Heart left ventricle (tissue), 16 donors: ENCODE measurements around the gene AGPAT2. TPM values are rescaled to one million over a fixed set of nuclear protein-coding genes. Genes with fewer than 3 reads are reported as not detected.

ENCODE experiments used
- ATAC-seq, 4 donors: fragments of 200-7000 bp; cut with Tn5 transposase; one replicate each; pipeline ENCODE4 v1.9.1; 2020 to 2022; ENCODE audit warnings: moderate library complexity in 4 of 4, mild to moderate bottlenecking in 3 of 4, moderate number of reproducible peaks in 1 of 4
- DNase-seq, 5 donors: peaks; one replicate each; pipeline ENCODE4 v3.0.0-alpha.2; 2020
- H3K27ac ChIP-seq, 12 donors: fragments of 200-600 bp; sonication (generic) in 4 of 12; one replicate each; pipeline versions ENCODE4 v1.5.0 to v1.8.0; 2016 to 2022; ENCODE audit warnings: mild to moderate bottlenecking in 2 of 12
- H3K27me3 ChIP-seq, 9 donors: fragments of 200-600 bp; sonication (generic) in 2 of 9; one replicate each; pipeline versions ENCODE4 v1.5.1 to v1.8.0; 2016 to 2022; ENCODE audit warnings: mild to moderate bottlenecking in 3 of 9
- H3K36me3 ChIP-seq, 9 donors: fragments of 200-600 bp; sonication (generic) in 2 of 9; one replicate each; pipeline versions ENCODE4 v1.5.0 to v1.8.0; 2018 to 2022; ENCODE audit warnings: mild to moderate bottlenecking in 2 of 9
- H3K4me1 ChIP-seq, 12 donors: fragments of 200-600 bp; sonication (generic) in 4 of 12; one replicate each; pipeline versions ENCODE4 v1.5.0 to v1.8.0; 2016 to 2022; ENCODE audit warnings: mild to moderate bottlenecking in 3 of 12
- H3K4me3 ChIP-seq, 12 donors: fragments of 200-600 bp; sonication (generic) in 4 of 12; one replicate each; pipeline versions ENCODE4 v1.5.0 to v1.8.0; 2017 to 2022; ENCODE audit warnings: mild to moderate bottlenecking in 9 of 12, moderate library complexity in 4 of 12
- H3K9me3 ChIP-seq, 12 donors: fragments of 200-600 bp; sonication (generic) in 4 of 12; one replicate each; pipeline versions ENCODE4 v1.5.0 to v1.8.0; 2016 to 2022; ENCODE audit warnings: mild to moderate bottlenecking in 1 of 12
- CTCF ChIP-seq, 12 donors: fragments of 200-600 bp; sonication (generic) in 4 of 12; IDR thresholded peaks; one replicate each; pipeline versions ENCODE4 v1.5.0 to v1.8.0; 2018 to 2022; ENCODE audit warnings: antibody characterized with exemption in 12 of 12, mild to moderate bottlenecking in 5 of 12
- POLR2A ChIP-seq, 2 donors: fragments of 450-650 bp; IDR thresholded peaks; one replicate each; pipeline ENCODE4 v1.6.1; 2017; ENCODE audit warnings: antibody characterized with exemption in 2 of 2, mild to moderate bottlenecking in 2 of 2, moderate library complexity in 2 of 2
- WGBS, 4 donors: extraction: QIAGEN DNeasy Blood & Tissue Kit in 2 of 4; methylation state at CpG; one replicate each; pipeline versions ENCODE4 v1.1.5 to v1.1.7; 2013 to 2018; 5-methylcytosine and 5-hydroxymethylcytosine counted together
- intact Hi-C, 10 donors: fragments of 100-400 bp; cut with DNase I; formaldehyde crosslinking; loops; one replicate each; pipeline versions ENCODE4 v1.11.1 to v1.14.2; 2022
- polyA plus RNA-seq, 2 donors: library from polyadenylated mRNA; stranded (reverse); fragments of 200-250 nt; gene quantifications; one replicate each; pipeline ENCODE4 v1.2.3, GENCODE V29; 2013
- total RNA-seq, 9 donors: library from RNA; depleted of rRNA in 2 of 9; stranded (reverse); fragments of >200 nt in 2 of 9; fragmentation: NEBNext Ultra II Directional in 3 of 9; extraction: Animal tissue kit (Norgen Biotek cat#: 25700) in 3 of 9; gene quantifications; one replicate each; pipeline versions ENCODE4 v1.1.0 to v1.2.4, GENCODE V29; 2016 to 2023
- donor health status: ischemic (EF 13 %, LVEDD 7.1; RV severe dilation, severe dysfunction).
- donor health status: healthy with polysubstance abuse.
- donor health status: DM: no; HTN: yes; CAD: no.
- donor health status: DM: no; HTN: no; CAD: no.
- donor health status: ischemic (EF 25% LVEDD 6.9; RV normal size, moderate dysfunction).
- donor health status: ischemic (EF 25% LVEDD 5.7; RV mildly dilated, moderate dysfunction).
- donor health status: healthy.
- donor health status: DM: yes; HTN: yes; CAD: no.
- donor health status: ischemic (EF 35%, LVEDD 5.7; RV mildly dilated, moderate dysfunction).
- donor health status: nonischemic (EF 11% LVEDD 7.7; RV severe dilation, severe dysfunction).
- donor health status: DM: yes; HTN: yes; CAD: no.
- donor health status: PGD.
- donor health status: ischemic (EF 29% LVEDD 5.4; RV normal size, mild dysfunction).
- donor health status: nonischemic (EF 23%, LVEDD 6.1; RV moderate dilation, normal function).

AGPAT2 gene
- total and polyA plus RNA-seq, 11 donors = 52.4 to 122 (median 69.3) TPM

- Histone ChIP-seq H3K27me3 (no peaks in the 10 kb centered on the region), H3K4me3 (peak overlapping the region in 11 of 12 donors; percentile 59 to 94 (median 87)), H3K27ac (peak overlapping the region; percentile 26 to 95 (median 89)), H3K9me3 (no peaks in the 10 kb centered on the region), H3K36me3 (peaks cover 0 to 5% (median 0%) of the 10 kb centered on the region in 9 donors), H3K4me1 (peaks cover 12 to 89% (median 54%) of the 10 kb centered on the region in 12 donors)
- intact Hi-C loops = loop anchor here in 3 of 10 donors (5.0 kb wide), 1 partner anchor 40 kb away; no protein-coding TSS in a partner anchor
- TF ChIP-seq POLR2A (IDR thresholded peaks at IDR 0.05) = no peak
- no peak for TF ChIP-seq CTCF (IDR thresholded peaks at IDR 0.05)
- ATAC-seq (no peak), DNase-seq (peak in 2 of 5 donors; percentile 44 to 78)
- 34 to 57% (median 42%) methylated on average over 10 to 37 of the region's 37 CpGs for WGBS, 4 donors
These were observed 515 bp upstream of the AGPAT2 start for GRCh38 chr9:136687721-136688223.

- no peaks in the 10 kb centered on the region for H3K27me3 ChIP-seq
- no peak for TF ChIP-seq POLR2A (IDR thresholded peaks at IDR 0.05)
- no peak for TF ChIP-seq CTCF (IDR thresholded peaks at IDR 0.05)
- intact Hi-C loops = loop anchor here in 3 of 10 donors (5.0 kb wide), 1 partner anchor 41 kb away; no protein-coding TSS in a partner anchor
- peaks cover 12 to 89% (median 57%) of the 10 kb centered on the region in 12 donors for H3K4me1 ChIP-seq
- peaks cover 0 to 5% (median 0%) of the 10 kb centered on the region in 9 donors for H3K36me3 ChIP-seq
- DNase-seq = no peak
- no peak for ATAC-seq
- peak overlapping the region; percentile 57 to 95 (median 89) for H3K27ac ChIP-seq
- WGBS, 4 donors = 1 to 4% (median 2%) methylated on average over 11 to 20 of the region's 20 CpGs
- H3K9me3 ChIP-seq = no peaks in the 10 kb centered on the region
- H3K4me3 ChIP-seq = peak overlapping the region; percentile 59 to 94 (median 86)
These were observed 793 bp downstream of the AGPAT2 start for GRCh38 chr9:136686534-136686793.

- peak in 1 of 4 donors; percentile 4 for ATAC-seq
These were observed 1.3 kb downstream of the AGPAT2 start for GRCh38 chr9:136685790-136686533.

More at GRCh38 chr9:136685790-136686533, 1.3 kb downstream of the AGPAT2 start:
- DNase-seq = peak in 3 of 5 donors; percentile 38 to 71 (median 48)
- intact Hi-C loops = loop anchor here in 3 of 10 donors (5.0 kb wide), 1 partner anchor 41 kb away; no protein-coding TSS in a partner anchor
- Histone ChIP-seq H3K4me1 (peaks cover 9 to 84% (median 52%) of the 10 kb centered on the region in 12 donors), H3K27me3 (no peaks in the 10 kb centered on the region), H3K36me3 (peaks cover 0 to 5% (median 0%) of the 10 kb centered on the region in 9 donors), H3K4me3 (peak overlapping the region; percentile 59 to 94 (median 86)), H3K9me3 (no peaks in the 10 kb centered on the region), H3K27ac (peak overlapping the region; percentile 57 to 95 (median 89))
- TF ChIP-seq POLR2A (IDR thresholded peaks at IDR 0.05) (no peak), CTCF (IDR thresholded peaks at IDR 0.05) (no peak)
- 32 to 50% (median 38%) methylated on average over 9 to 19 of the region's 19 CpGs for WGBS, 4 donors
